Daoy (cell line): Measurements from ENCODE around the gene PLCB3. TPM values are rescaled to one million over a fixed set of nuclear protein-coding genes. Genes with fewer than 3 reads are reported as not detected.

ENCODE experiments used
- DNase-seq: peaks from one replicate; pipeline ENCODE4 v3.0.0-alpha.2; 2015; ENCODE audit warnings: low read depth
- total RNA-seq: library from RNA; depleted of rRNA; stranded (reverse); fragments of >200 nt; shearing (Covaris generic); gene quantifications from 2 replicates; pipeline ENCODE4 v1.2.3, GENCODE V29; 2014

PLCB3 gene
- total RNA-seq, 1 experiment from 2014 or later = 13.2 TPM

DNA sequence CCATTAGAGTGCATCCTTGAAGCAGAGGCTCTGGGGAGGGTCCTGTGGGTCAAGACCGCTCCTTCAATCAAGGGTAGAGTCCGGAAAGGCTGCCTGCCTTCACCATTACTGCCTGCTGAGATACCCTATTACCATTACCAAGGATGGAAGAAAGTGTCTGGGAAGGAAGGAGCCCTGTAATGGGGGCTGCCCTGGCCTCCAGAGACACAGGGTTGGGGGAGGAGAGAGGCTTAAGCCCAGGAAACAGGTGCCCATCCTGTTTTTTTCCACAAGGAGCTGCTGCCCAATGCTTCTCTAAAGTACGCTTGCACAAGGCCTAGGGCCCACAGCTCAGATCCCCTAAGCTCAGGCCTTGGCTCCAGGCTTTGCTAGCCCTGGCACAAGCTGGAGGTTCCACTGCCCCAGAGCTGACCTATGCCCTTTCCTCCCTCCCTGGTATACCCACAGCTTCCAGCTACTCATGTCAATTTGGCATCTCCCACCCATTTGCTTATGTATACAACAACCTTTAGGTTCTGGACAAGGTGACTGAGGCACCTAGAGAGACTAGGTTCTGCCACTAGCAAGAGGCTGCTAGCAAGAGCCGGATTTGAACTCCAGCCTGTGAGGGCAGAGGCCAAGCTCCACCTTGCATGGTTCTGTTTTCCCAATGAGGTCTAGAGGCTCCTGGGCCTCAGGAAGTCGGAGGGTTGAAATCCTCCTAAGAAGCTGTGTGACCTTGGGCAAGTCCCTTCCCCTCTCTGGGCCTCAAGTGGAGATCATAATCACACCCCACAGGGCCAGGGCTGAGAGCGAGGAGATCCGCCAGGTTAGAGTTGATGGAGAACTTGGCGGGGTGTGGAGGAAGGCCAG, 1.5 kb upstream of the PLCB3 start:
- no peak for DNase-seq

DNA sequence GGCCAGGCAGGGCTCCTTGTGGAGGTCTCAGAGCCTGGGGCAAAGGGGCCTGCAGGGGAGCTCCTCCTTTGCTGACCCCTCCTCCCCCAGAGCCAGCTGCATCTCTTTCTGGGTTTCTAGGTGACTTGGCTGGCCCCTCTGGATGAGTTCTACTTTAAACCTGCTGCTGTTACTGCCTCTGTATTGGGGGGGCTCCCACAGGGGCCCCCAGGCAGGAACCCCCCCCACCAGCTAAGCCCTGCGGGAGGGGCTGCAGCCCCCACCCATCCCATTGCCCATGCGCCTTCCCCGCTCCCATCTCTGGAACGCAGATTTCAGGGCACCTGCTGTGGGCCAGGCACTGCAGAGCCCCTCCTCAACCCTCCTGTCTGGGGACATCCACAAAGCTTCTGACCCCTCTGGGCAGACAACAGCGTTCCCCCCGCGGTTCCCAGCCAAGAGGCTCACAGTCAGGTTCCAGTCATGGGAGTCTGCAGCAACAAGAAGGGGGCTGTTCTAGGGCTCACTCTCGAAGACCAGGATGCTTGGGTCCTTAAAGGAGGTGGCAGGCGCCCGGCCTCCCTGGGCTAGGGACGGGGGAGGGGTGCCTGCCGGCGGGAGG, 815 bp upstream of the PLCB3 start:
- no peak for DNase-seq

DNA sequence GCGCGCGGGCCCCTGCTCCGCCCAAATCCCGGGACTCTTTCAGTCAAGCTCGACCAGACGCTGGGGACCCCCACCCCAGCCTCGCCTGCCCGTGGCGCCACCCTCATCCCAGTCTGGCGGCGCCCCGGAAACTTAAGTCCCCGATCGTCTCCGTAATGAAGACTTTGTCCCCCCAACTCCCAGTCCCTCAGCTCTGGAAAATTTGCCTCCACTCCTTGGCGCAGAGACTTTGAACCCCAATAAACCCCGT, 348 bp downstream of the PLCB3 start:
- DNase-seq = no peak

DNA sequence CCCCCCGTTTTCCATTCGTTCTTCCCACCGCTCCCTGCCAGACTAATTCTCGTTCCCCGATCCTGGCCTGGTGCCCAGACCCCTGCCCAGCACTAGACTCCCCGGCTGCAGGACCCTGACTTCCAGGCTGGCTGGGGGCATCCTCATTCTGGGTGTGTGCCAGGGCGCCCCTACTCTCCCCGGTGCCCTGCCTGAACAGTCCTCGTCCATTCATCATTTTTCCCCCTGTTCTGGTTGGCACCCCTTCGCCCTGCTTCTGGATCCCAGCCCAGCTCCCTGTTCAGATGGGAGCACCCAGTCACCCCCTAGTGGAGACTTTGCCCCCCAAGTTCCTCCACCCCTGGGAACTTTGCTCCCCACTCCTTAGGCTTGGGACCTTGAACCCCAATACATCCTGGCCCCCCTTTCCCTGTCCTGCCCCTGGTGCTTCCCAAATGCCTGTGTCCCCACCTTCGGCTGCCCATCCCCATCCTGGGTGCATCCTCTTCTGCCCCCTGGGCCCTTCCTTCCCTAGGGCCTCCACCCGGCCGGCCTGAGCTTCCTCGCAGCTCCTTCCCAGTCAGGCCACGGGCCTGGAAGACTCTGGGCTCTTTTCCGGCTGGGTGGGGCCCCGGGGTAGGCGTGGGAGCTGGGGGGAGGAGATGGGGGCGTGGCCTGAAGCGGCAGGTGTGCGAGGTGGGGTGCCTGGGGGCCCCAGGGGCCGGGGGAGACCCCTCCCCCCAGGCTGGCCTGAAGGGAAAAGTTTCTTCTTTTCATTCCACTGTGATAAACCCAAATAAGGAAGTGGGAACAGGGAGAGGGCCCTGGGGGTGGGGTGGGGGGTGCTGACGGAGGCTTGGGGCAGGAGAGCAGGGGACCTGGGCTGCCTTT, 908 bp downstream of the PLCB3 start:
- peak; percentile 54 for DNase-seq

DNA sequence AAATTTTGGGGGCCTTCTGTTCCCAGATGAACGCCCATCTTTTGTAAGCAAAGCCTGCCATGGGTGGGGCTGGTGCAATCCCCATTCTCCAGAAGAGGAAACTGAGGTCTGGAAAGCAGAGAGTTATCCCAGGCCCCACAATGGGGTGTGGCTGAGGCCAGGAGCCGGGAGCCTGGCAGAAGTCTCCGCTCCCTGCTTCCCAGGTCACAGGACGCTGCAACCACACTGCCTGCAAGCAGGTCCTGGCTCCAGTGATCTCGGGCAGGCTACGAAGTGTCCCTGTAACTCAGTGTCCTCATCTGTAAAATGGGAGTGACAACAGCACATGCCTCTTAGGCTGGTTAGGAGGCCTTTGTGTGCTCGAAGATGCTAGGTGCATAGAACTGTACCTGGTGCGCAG, 1.7 kb downstream of the PLCB3 start:
- no peak for DNase-seq

DNA sequence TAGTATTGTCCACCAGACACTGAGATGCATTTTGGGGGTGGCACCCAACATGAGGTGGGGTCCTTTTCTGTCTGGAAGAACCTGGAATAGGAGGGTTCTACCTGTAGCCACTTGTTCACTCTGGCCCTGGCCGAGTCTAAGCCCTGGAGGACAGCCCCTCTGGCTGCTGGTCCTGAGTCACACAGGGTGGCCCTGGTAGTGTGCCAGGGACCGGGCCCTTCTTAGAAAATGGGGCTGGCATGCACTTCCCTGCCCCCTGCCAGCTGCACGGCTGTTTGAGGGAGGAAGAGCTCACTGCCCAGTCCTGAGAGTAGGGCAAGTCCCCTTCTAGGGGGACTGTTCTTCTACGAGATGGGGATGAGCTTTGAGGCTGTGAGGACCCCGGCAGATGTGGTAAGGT, 2.2 kb downstream of the PLCB3 start:
- DNase-seq = no peak

DNA sequence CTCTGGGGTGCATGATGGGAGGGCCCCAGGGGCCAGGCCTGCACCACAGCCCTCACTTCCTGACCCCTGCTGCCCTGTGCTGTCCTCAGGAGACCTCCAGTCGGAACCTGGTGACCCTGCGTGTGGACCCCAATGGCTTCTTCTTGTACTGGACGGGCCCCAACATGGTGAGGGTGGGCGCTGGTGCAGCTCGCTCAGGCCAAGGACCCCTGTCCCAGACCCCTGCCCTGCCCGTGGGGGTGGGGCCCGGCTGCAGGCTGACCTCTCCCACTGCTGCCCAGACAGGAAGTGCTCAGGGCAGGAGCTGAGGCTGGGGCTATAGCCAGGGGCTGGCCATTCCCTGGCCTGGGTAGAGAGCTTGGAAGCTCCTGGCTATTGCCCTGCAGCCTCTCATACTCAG, 3.0 kb downstream of the PLCB3 start:
- no peak for DNase-seq

DNA sequence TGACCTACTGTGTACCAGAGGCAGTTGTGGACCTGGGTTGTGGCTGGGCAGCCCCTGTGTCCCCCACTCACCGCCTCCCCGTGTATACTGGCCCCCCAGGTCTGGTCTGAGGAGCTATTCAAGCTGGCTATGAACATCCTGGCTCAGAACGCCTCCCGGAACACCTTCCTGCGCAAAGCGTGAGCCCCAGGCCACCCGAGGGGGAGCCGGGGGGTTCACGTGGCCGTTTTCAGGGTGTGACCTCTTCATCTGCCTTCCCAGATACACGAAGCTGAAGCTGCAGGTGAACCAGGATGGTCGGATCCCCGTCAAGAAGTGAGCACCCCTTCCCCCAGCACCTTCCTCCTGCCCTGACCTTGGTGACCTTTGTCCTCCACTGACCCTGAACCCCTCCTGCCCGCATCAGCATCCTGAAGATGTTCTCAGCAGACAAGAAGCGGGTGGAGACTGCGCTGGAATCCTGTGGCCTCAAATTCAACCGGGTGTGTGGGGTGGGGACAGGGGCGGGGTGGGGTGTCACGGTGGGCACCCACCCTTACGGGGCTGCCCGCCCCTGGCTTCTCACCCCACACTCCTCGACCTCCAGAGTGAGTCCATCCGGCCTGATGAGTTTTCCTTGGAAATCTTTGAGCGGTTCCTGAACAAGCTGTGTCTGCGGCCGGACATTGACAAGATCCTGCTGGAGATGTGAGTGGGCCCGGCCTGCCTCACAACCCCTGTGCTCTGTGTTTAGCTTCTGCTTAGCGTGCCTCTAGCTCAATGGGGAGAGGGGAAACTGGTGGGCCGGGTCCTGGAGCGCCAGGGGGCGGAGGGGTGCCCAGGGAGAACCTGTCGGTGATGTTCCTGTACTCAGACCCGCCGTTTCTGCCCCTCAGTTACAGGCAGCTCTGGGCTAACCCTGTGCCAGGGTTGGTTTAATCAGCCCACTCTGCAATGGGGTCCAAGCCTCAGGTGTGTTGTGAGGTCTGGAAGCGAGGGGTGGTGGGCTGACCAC, 4.1 kb downstream of the PLCB3 start:
- DNase-seq = no peak

DNA sequence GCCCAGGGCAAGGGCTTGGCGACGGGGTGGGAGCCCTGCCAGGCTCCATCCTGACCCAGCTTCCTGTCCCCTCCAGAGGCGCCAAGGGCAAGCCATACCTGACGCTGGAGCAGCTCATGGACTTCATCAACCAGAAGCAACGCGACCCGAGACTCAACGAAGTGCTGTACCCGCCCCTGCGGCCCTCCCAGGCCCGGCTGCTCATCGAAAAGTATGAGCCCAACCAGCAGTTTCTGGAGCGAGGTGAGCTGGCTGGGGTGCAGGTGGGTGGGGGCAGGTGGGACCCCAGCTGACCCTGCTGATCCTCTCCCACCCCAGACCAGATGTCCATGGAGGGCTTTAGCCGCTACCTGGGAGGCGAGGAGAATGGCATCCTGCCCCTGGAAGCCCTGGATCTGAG, 5.0 kb downstream of the PLCB3 start:
- DNase-seq = no peak

DNA sequence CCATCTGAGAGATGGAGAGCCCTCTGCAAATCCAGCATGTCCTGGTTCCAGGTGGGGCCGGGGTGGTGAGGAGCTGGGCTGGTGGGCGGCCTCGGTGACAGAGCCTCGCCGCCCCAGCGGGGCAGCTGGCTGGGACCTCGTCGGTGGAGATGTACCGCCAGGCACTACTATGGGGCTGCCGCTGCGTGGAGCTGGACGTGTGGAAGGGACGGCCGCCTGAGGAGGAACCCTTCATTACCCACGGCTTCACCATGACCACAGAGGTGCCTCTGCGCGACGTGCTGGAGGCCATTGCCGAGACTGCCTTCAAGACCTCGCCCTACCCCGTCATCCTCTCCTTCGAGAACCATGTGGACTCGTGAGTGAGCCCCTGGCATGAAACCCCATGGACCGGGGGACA, 7.0 kb downstream of the PLCB3 start:
- no peak for DNase-seq

DNA sequence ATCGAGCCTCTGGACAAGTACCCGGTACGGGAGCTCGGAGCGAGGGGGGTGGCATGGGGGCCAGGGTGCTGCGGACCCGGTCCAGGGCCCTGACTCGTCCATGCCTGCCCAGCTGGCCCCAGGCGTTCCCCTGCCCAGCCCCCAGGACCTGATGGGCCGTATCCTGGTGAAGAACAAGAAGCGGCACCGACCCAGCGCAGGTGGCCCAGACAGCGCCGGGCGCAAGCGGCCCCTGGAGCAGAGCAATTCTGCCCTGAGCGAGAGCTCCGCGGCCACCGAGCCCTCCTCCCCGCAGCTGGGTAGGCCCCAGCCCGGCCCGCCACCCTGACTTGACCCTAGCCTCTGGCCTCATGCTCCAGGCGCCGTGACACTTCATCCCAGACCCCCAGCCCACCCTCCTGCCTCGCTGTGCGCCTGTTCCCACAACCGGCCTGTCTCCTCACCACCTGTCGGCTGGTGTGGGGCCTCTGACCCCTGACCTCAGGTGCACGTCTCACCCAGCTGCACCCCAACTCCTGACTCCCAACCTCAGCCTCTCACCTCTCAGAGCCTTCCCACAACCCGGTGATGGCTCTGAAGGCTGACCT, 7.7 kb downstream of the PLCB3 start:
- no peak for DNase-seq

DNA sequence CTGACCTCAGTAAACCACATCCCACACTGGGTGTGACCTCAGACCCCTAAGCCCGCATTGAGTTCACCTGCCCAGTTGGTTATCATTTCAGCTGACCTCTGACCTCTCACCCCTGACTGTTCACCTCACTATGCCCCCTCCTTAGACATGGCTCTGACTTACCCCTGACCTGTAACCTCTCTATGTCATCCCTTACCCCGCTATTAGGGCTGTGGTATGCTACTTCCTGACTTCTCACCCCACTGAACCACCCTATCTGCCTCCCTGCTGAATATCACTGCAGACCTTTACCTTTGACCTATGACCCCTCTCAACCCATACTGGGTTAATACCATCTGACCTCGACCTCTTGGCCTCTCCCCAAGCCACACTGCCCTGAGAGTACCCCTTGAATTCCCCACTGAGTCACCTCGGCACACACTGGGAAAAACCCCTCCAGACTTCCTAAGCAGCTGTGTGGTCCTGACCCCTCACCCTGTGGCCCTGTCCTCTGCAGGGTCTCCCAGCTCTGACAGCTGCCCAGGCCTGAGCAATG, 8.3 kb downstream of the PLCB3 start:
- no peak for DNase-seq

DNA sequence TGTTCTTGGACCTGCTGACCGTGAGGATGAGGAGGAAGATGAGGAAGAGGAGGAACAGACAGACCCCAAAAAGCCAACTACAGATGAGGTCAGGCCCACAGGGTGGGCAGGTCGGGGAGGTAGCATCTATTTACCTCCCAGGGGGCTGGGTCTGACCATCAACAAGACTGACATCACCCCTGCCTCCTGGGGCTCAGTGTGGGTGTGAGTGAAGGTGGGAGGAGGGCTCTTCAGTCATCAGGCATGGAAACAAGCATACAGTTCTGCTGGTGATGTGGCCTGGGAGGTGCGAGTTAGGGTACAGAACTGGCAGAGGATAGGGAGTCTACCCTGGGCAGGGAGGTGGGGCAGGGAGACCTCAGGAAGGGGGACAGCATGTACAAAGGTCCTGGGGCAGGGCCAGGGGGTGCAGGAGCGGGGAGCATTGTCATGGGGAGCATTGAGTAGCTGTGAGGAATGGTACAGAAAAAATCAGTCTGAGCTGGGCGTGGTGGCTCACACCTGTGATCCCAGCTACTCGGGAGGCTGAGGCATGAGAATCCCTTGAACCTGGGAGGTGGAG, 8.9 kb downstream of the PLCB3 start:
- DNase-seq = no peak

DNA sequence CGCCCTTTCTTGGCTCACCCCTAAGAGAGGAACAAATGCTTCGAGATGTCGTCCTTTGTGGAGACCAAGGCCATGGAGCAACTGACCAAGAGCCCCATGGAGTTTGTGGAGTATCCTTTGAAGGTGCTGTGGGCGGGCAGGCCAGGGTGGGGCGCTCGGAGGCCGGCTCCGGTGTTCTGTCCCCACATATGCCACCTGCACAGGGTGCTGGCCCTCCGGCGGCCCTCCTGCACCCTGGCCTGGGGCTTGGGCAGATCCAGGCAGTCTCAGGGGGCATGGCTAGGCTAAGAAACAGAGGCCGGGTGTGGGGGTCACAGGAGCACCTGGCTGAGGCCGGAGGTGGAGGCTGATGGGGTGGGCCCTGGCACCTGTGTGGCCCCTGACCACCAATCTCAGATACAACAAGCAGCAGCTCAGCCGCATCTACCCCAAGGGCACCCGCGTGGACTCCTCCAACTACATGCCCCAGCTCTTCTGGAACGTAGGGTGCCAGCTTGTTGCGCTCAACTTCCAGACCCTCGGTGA, 10.3 kb downstream of the PLCB3 start:
- no peak for DNase-seq

DNA sequence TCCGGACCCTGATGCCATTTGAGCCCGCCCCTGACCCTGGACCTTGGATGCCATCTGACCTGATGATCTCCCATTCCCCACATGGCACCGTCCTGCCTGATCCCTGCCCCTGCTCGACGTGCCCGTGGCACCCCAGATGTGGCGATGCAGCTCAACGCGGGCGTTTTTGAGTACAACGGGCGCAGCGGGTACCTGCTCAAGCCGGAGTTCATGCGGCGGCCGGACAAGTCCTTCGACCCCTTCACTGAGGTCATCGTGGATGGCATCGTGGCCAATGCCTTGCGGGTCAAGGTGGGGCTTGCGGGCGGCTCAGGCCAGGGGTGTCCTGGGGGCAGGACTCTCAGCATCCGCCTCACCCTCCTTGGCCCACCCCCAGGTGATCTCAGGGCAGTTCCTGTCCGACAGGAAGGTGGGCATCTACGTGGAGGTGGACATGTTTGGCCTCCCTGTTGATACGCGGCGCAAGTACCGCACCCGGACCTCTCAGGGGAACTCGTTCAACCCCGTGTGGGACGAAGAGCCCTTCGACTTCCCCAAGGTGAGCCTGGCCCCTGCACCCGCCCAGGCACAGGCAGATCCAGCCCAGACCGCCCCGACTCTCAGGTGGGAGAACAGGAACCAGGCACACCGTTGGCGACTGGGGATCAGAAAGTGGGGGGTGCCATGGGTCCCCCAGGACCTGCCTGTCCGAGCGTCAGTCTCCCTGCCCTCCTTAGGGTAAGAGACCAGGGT, 11.1 kb downstream of the PLCB3 start:
- DNase-seq = no peak

DNA sequence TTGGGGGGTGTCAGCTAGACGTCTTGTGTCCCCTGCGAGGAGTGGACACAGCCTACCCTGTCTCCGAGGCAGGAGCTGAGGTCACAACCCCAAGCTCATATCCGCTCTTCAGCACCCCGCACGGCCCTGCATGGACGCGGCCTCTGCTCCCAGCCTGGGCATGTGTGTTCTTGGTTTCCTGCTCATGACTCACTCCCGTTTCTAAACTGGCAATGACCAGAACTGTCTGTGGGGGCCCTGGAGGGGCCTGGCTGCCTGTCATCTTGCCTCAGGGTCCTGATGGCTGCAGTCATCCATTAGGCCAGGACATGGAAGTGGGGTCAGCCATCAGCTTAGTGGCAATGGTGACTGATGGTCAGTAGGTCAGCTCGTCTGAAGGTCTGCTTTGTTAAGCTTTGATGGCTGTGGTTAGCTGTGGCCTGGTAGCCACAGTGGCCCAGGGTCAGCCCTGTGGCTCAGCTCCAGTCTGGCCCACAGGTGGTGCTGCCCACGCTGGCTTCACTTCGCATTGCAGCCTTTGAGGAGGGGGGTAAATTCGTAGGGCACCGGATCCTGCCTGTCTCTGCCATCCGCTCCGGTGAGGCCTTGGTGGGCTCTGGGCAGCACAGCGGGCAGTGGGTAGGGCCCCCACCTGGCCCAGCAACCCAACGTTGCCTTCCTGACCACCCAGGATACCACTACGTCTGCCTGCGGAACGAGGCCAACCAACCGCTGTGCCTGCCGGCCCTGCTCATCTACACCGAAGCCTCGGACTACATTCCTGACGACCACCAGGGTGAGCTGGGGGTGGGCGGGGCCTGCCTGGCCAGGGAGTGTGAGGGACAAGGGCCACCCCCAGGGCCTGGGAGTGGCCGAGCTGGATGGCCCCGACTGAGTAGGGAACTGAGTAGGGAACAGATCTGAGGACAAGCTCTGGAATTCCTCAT, 12.0 kb downstream of the PLCB3 start:
- peak; percentile 77 for DNase-seq

DNA sequence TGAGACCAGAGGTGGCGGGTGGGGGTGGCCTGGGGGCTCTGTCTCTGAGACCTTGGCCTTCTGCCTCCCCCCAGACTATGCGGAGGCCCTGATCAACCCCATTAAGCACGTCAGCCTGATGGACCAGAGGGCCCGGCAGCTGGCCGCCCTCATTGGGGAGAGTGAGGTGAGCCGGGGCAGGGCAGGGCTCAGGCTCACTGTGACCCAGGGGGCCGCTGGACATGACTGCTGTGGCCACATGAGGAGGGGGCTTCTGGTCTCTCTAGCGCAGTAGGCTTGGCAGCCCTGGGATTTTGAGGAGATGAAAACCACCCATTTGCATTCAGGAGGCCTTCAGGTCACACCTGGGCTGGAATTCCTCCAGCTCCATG, 12.6 kb downstream of the PLCB3 start:
- no peak for DNase-seq

DNA sequence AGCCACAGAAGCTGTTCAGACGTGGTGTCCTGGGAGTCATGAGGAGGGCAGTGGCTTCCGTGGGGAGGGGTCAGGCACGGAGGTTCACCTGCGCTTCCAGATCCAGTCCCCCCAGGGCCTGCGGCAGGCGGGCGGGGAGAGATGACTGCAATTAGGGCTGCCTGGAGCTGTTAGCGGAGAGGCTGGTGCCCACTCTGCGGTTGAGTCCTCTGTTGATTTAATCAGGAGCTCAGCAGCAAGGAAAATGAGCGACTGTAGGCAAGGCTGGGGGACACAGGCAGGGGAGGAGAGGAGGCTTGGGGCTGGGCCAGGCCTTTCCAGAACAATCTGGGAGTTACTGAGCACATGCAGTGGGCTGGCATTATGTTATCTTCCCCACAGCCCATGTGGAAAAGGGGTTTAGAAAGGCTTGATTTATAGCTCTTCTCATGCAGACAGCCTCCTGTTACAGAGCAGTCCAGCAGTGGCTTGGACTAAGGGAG, 13.1 kb downstream of the PLCB3 start:
- no peak for DNase-seq
